ENCODE results near the gene PRCP. TPM values are rescaled to one million over a fixed set of nuclear protein-coding genes. Genes with fewer than 3 reads are reported as not detected.

PRCP gene
- polyA plus RNA-seq, 1 of the 3 experiments (the other 2 are of a cell fraction): 65.0 TPM

DNA sequence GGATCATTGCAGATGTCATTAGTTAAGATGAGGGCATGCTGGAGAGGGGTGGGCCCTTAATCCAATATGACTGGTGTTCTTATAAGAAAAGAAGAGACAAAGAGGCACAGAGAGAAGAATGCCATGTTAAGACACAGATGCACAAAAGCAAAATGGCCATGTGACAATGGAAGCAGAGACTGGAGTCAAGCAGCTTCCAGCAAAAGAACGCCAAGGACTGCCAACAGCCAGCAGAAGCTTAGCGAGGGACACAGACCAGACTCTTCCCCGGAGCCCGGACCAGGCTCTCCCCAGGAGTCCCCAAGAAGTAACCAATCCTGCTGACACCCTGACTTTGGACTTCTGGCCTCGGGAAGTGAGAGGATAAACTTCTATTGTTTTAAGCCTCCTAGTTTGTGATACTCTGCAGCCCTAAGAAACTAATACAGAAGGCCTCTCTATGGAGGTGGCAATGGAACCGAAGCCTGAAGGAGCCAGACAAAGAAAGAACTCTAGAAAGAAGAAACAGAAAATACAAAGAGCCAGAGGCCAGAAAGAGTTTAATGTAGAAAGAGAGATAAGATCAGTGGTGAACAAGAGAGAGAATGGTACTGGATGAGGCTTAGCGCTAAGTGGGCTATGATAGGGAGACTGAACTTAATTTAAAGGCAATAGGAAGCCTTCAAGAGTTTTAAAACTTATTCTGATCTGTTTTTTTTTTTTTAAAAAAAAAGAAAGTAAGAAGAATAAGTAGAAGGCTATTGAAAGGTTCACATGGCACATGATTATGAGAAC is 27.7 kb downstream of the PRCP start (continued):
- no peak for TF ChIP-seq TAF1 (IDR thresholded peaks at IDR 0.05; ENCODE audit: borderline replicate concordance, low read depth, low read length)
- TF ChIP-seq RAD21 (IDR thresholded peaks at IDR 0.05; ENCODE audit: low read length): no peak
- no peak for TF ChIP-seq ELF1 (IDR thresholded peaks at IDR 0.05)
- no peak for TF ChIP-seq RFX5 (IDR thresholded peaks at IDR 0.05; ENCODE audit: low read length)
- no peak for TF ChIP-seq YY1 (IDR thresholded peaks at IDR 0.05; ENCODE audit: low read depth)
- TF ChIP-seq, protein P1, sequence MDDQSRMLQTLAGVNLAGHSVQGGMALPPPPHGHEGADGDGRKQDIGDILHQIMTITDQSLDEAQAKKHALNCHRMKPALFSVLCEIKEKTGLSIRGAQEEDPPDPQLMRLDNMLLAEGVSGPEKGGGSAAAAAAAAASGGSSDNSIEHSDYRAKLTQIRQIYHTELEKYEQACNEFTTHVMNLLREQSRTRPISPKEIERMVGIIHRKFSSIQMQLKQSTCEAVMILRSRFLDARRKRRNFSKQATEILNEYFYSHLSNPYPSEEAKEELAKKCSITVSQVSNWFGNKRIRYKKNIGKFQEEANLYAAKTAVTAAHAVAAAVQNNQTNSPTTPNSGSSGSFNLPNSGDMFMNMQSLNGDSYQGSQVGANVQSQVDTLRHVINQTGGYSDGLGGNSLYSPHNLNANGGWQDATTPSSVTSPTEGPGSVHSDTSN (IDR thresholded peaks at IDR 0.05): no peak
- no peak for TF ChIP-seq TEAD4 (IDR thresholded peaks at IDR 0.05; ENCODE audit: borderline replicate concordance, insufficient read depth)

DNA sequence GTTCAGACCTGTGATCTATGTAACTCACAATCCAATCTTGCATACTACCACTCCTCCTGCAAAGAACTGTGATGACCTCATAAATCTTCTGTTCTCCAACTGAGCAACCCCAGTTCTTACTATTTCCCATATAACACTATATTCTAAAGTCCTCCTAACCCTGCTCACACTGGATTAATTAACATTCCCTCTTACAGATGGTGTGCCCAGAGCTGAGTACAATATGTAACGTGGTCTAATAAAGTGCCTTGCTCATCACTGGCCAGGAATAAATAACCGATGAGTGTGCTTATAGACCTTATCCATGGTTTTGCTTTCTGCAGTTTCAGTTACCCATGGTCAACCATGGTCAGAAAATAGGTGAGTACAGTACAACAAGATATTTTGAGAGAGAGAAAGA is 28.6 kb downstream of the PRCP start:
- DNase-seq: no peak
- H2AFZ ChIP-seq (ENCODE audit: low read depth): no peak overlapping the region
- no peaks in the 10 kb centered on the region for H3K27me3 ChIP-seq (ENCODE audit: insufficient read depth)
- no peak overlapping the region for H3K9ac ChIP-seq
- no peaks in the 10 kb centered on the region for H4K20me1 ChIP-seq (ENCODE audit: insufficient read depth)
- H3K9me3 ChIP-seq: no peaks in the 10 kb centered on the region
- 0 out of 4 replicates have a peak, but pooled peaks cover 0 to 4% of the 10 kb centered on the region in 2 experiments for H3K4me1 ChIP-seq (ENCODE audit: control insufficient read depth in 1 of 2, insufficient read depth in 2 of 2, low read depth in 1 of 2, low read length in 1 of 2)
- WGBS (ENCODE audit: low lambda C conversion rate): 97% methylated on average over 2 of the region's 2 CpGs
- no peak overlapping the region for H3K4me2 ChIP-seq
- no peaks in the 10 kb centered on the region for H3K9me2 ChIP-seq
- no peaks in the 10 kb centered on the region for H3F3A ChIP-seq (replicated peaks; ENCODE audit: insufficient read depth)
- no peak overlapping the region for H3K27ac ChIP-seq (ENCODE audit: low read depth in 2 of 2, low read length in 1 of 2)
- TF ChIP-seq ELF1 (IDR thresholded peaks at IDR 0.05) (no peak), POLR2AphosphoS5 (IDR thresholded peaks at IDR 0.05; ENCODE audit: low read depth, low read length) (no peak), YY1 (IDR thresholded peaks at IDR 0.05; ENCODE audit: low read depth) (no peak), FOSL2 (IDR thresholded peaks at IDR 0.05; ENCODE audit: borderline replicate concordance, low read depth) (no peak), RFX5 (IDR thresholded peaks at IDR 0.05; ENCODE audit: low read length) (no peak), NRF1 (IDR thresholded peaks at IDR 0.05; ENCODE audit: low read depth, low read length) (no peak), RXRA (IDR thresholded peaks at IDR 0.05; ENCODE audit: borderline replicate concordance, low read depth) (no peak), GATA2 (CRISPR knock-in tag; IDR thresholded peaks at IDR 0.05) (no peak), TEAD4 (IDR thresholded peaks at IDR 0.05; ENCODE audit: borderline replicate concordance, insufficient read depth) (no peak), MEF2A (IDR thresholded peaks at IDR 0.05; ENCODE audit: borderline replicate concordance, low read depth) (no peak), GABPA (IDR thresholded peaks at IDR 0.05; ENCODE audit: low read depth) (no peak)
- TF ChIP-seq, protein P2, sequence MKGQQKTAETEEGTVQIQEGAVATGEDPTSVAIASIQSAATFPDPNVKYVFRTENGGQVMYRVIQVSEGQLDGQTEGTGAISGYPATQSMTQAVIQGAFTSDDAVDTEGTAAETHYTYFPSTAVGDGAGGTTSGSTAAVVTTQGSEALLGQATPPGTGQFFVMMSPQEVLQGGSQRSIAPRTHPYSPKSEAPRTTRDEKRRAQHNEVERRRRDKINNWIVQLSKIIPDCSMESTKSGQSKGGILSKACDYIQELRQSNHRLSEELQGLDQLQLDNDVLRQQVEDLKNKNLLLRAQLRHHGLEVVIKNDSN (IDR thresholded peaks at IDR 0.05; ENCODE audit: borderline replicate concordance, low read depth): no peak
- CTCF ChIA-PET: interaction anchor here (1.3 to 1.6 kb wide), 3 partner anchors 9 to 944 kb away, joined by 3 to 4 read pairs (median 4); no protein-coding TSS in a partner anchor
- no peak overlapping the region for H3K4me3 ChIP-seq (ENCODE audit: low read depth in 2 of 2, low read length in 1 of 2)
- H3K36me3 ChIP-seq (replicated peaks in 1 of 2; ENCODE audit: control insufficient read depth in 1 of 2, insufficient read depth in 2 of 2, low read length in 1 of 2): no peaks in the 10 kb centered on the region
- no peaks in the 10 kb centered on the region for H3K79me2 ChIP-seq (ENCODE audit: insufficient read depth)
- POLR2A ChIA-PET: no interaction called here

Measured in SK-N-SH (cell line).